Peyer's patch (tissue), 4 donors: Measurements from ENCODE around the gene RBM5.

Experiments used
- POLR2A ChIP-seq, 2 donors: fragments of 450-650 bp; IDR thresholded peaks; one replicate each; pipeline ENCODE4 v1.5.1; 2017; ENCODE audit warnings: antibody characterized with exemption in 2 of 2, mild to moderate bottlenecking in 2 of 2, moderate library complexity in 2 of 2
- TF ChIP-seq, protein P1 (sequence below), 6 experiments: fragments of 450-650 bp in 4 of 6; fragments of 200-600 bp in 2 of 6; sonication (generic) in 1 of 6; IDR thresholded peaks; one replicate each; pipeline ENCODE4 v1.5.1; 2017 to 2019; ENCODE audit warnings: antibody characterized with exemption in 6 of 6, mild to moderate bottlenecking in 3 of 6, moderate library complexity in 1 of 6

DNA sequence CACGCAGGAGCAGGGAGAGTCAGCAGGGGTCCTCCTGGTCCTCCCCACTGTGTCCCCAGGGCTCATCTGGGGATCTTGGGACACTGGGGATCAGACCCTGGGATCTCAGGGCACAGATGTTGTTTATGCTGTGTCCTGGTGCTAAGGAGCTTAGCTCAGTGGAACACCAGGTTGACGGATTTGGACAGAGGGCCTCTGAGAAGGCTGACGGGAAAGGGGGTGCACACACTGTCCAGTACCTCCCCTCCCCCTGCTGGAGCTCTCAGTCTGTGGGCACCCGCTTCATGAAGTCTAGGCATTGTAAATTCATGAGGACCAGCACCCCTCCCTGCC is 44.5 kb downstream of the RBM5 start:
- TF ChIP-seq, protein P1, sequence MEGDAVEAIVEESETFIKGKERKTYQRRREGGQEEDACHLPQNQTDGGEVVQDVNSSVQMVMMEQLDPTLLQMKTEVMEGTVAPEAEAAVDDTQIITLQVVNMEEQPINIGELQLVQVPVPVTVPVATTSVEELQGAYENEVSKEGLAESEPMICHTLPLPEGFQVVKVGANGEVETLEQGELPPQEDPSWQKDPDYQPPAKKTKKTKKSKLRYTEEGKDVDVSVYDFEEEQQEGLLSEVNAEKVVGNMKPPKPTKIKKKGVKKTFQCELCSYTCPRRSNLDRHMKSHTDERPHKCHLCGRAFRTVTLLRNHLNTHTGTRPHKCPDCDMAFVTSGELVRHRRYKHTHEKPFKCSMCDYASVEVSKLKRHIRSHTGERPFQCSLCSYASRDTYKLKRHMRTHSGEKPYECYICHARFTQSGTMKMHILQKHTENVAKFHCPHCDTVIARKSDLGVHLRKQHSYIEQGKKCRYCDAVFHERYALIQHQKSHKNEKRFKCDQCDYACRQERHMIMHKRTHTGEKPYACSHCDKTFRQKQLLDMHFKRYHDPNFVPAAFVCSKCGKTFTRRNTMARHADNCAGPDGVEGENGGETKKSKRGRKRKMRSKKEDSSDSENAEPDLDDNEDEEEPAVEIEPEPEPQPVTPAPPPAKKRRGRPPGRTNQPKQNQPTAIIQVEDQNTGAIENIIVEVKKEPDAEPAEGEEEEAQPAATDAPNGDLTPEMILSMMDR (IDR thresholded peaks at IDR 0.05) = no peak
- no peak for TF ChIP-seq POLR2A (IDR thresholded peaks at IDR 0.05)
